Activated CD4-positive, alpha-beta T cell treated with anti-CD3 and anti-CD28 coated beads for 36 hours (primary cell): ENCODE measurements around the gene GALNT3. TPM values are rescaled to one million over a fixed set of nuclear protein-coding genes. Genes with fewer than 3 reads are reported as not detected.

Experiments
- ATAC-seq: fragments of 200-7000 bp; cut with Tn5 transposase; one replicate; pipeline ENCODE4 v1.10.0; 2021; ENCODE audit warnings: mild to moderate bottlenecking, moderate library complexity
- CTCF ChIA-PET: fragments of 350-600 bp; sonication (Branson Sonifier 250); formaldehyde crosslinking; loops from one replicate; lab custom pipeline; 2021; ENCODE audit warnings: antibody characterized with exemption; lab: Charles Lee
- POLR2A ChIA-PET: fragments of 350-600 bp; sonication (Branson Sonifier 250); formaldehyde crosslinking; loops from one replicate; lab custom pipeline; 2021; ENCODE audit warnings: antibody characterized with exemption, inconsistent platforms; lab: Charles Lee
- DNase-seq: peaks from one replicate; pipeline ENCODE4 v3.0.0-alpha.2; 2020
- H3K27ac Mint-ChIP-seq: one replicate; pipeline ENCODE4 v1.8.0; 2021; ENCODE audit warnings: mixed read lengths
- H3K27me3 Mint-ChIP-seq: one replicate; pipeline ENCODE4 v1.8.0; 2021; ENCODE audit warnings: mixed read lengths
- H3K36me3 Mint-ChIP-seq: one replicate; pipeline ENCODE4 v1.8.0; 2021; ENCODE audit warnings: low read depth, mixed read lengths
- H3K4me1 Mint-ChIP-seq: one replicate; pipeline ENCODE4 v1.8.0; 2021; ENCODE audit warnings: mixed read lengths
- H3K4me3 Mint-ChIP-seq: one replicate; pipeline ENCODE4 v1.8.0; 2021; ENCODE audit warnings: mild to moderate bottlenecking, moderate library complexity, mixed read lengths
- H3K9me3 Mint-ChIP-seq: one replicate; pipeline ENCODE4 v1.8.0; 2021; ENCODE audit warnings: low read depth, mixed read lengths
- intact Hi-C, 2 experiments: fragments of 100-400 bp; cut with DNase I in 1 of 2; cut with micrococcal nuclease in 1 of 2; formaldehyde crosslinking; loops; one replicate each; pipeline versions ENCODE4 v1.14.2 to v1.15.1; 2022 to 2024; cut with DNase I, micrococcal nuclease
- total RNA-seq, 2 experiments: library from RNA; stranded (reverse); gene quantifications; one replicate each; pipeline ENCODE4 v1.2.3, GENCODE V29; 2021

Gene GALNT3
- 1 to 10 TPM; 3.0 to 5.5 TPM for total RNA-seq

DNA sequence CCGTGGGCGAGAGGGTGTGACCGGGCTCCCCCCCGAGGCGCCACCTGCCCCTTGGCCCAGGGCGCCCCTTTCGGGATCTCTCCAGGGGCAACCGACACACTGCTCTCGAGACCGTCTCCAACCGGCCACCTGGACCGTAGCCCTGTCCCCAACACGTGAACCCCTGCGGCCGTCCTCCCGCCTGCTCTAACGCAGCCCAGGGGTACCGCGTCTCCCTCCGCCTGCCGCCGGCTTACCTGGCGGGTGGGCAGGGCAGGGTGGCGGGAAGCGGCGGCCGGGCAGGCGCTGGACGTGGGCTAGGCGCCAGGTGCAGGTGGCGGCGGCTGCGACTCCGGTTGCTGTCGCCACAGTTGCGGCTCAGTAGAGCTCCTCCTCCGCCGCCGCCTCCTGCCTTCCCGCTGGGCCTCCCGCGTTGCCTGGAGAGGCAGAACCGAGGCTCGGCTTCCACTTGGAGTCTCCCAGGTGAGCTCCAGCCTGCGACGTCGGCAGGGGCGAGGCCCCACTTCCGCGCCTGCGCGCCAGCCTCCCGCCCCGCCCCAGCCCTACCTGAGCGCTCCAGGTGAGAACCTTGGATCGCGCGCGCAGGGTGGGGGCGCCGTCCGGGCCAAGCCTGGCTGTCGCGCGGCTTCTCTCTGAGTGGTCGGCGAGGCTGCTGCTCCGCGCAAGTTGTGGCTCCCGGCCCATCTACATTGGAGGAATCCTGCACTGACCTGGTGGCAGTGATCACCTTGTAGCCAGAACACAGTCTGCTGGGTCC, at the start of gene GALNT3:
GALNT3 (minus strand) TSS at position 469 of the 757 bp plus-strand sequence. CDS start 23,547 bp downstream, outside the sequence.
- peaks cover 3% of the 10 kb centered on the region for H3K36me3 Mint-ChIP-seq
- ATAC-seq (peak; percentile 33), DNase-seq (peak; percentile 47)
- peaks cover 28% of the 10 kb centered on the region for H3K27me3 Mint-ChIP-seq
- ChIA-PET POLR2A (no interaction called here), CTCF (interaction anchor here (0.7 to 1.3 kb wide), 3 partner anchors 9 to 160 kb away, joined by 3 to 6 read pairs (median 4); partner anchors contain the start of gene TTC21B)
- H3K9me3 Mint-ChIP-seq: no peaks in the 10 kb centered on the region
- intact Hi-C loops: loop anchor here (1.0 to 2.0 kb wide), 3 partner anchors 83 to 159 kb away; partner anchors contain the start of gene TTC21B (in 1 of the 2)
- peaks cover 15% of the 10 kb centered on the region for H3K4me1 Mint-ChIP-seq
- H3K27ac Mint-ChIP-seq: peak within 1 kb of the TSS; percentile 91
- peak within 1 kb of the TSS; percentile 83 for H3K4me3 Mint-ChIP-seq

DNA sequence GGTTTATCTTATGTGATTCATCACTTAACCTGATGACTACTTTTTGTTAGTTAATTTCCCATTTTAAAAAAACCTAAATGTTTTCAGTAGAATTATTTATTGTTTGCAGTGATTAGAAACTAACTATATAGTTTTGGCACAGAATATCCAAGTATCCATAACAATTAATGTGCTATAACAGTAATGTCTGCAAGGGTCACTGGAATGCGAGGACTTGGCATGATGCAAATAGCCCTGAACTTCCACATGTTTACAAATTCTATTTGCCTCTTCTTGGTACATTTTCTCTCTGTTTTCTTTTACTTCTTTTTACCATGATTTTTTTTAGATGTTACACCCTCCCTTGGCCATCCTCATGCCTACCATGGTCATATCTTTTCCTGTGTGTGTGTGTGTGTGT, 49.3 kb upstream of the GALNT3 start:
- no peak for ATAC-seq
- no peak overlapping the region for H3K4me3 Mint-ChIP-seq
- ChIA-PET POLR2A (no interaction called here), CTCF (no interaction called here)
- no peaks in the 10 kb centered on the region for H3K4me1 Mint-ChIP-seq
- intact Hi-C loops: no loop called here
- H3K27ac Mint-ChIP-seq: no peak overlapping the region
- no peaks in the 10 kb centered on the region for H3K9me3 Mint-ChIP-seq
- H3K36me3 Mint-ChIP-seq: no peaks in the 10 kb centered on the region
- H3K27me3 Mint-ChIP-seq: no peaks in the 10 kb centered on the region
- DNase-seq: no peak

DNA sequence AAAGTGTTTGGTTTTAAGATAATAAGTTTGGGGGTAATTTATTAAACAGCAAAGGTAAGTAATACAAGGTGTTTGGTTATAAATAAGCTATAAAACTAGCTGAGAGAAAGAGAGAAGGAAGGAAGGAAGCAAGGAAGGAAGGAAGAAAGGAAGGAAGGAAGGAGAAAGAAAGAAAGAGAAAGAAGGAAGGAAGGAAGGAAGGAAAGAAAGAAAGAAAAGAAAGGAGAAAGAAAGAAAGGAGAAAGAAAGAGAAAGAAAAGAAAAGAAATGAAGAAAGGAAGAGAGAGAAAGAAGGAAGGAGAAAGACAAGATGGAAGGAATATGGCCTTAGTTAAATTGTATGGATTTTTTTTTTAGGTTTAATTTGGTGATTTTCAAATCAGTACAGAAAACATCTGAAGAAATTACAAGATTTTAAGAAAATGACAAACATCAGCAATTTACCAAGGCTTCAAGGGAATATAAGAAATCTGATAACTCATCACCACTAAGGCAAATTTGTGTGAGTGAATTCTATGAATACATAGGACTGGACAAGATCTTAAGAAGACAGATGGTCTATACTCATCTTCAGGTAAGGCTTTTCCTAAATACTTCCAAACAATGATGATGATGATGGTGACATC, 46.4 kb upstream of the GALNT3 start:
- ChIA-PET POLR2A (no interaction called here), CTCF (interaction anchor here (0.6 to 0.7 kb wide), 2 partner anchors 208 to 252 kb away, joined by 4 read pairs; no protein-coding TSS in a partner anchor)
- no peak overlapping the region for H3K4me3 Mint-ChIP-seq
- DNase-seq (no peak), ATAC-seq (no peak)
- H3K4me1 Mint-ChIP-seq: no peaks in the 10 kb centered on the region
- no peaks in the 10 kb centered on the region for H3K36me3 Mint-ChIP-seq
- H3K27me3 Mint-ChIP-seq: no peaks in the 10 kb centered on the region
- no peaks in the 10 kb centered on the region for H3K9me3 Mint-ChIP-seq
- no peak overlapping the region for H3K27ac Mint-ChIP-seq
- intact Hi-C loops: no loop called here

DNA sequence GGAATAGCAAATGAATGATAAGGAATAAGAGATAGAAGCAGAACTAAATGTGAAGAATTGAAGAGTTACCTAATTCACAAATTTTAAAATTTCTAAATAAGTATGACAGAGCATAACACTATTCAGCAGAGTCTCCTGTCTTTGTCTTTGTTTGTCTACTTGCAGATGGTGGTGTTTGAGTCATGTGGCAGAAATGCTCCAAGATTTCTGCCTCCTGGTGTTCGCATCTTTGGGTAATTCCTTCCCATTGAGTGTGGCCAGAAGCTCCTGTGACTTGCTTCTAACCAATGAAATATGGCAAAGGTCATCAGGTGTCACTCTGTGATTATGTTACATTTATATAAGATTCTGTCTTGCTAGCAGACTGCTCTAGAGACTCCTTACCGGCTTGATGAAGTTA, 45.6 kb upstream of the GALNT3 start:
- H3K27ac Mint-ChIP-seq: no peak overlapping the region
- intact Hi-C loops: no loop called here

DNA sequence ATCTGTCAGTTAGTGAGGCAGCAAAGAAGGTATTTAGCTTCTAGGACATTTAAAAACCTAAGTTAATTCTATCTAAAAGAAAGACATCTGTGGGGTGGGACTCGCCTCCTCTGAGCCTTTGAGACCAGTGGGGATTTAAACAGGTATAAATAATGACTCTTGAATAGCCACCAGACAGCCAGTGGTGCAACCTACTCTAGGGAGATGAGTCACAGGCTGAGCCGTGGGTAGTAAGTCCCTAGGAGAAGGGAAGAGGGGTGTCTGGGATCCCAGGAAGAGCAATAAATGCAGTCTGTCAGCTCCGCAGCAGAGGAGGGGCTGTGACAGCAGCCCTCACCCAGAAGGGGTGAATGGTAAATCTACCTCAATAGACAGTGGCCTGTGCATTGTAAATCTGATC, 43.1 kb upstream of the GALNT3 start:
- ChIA-PET CTCF (no interaction called here), POLR2A (no interaction called here)
- H3K36me3 Mint-ChIP-seq: no peaks in the 10 kb centered on the region
- DNase-seq: no peak
- no peaks in the 10 kb centered on the region for H3K9me3 Mint-ChIP-seq
- intact Hi-C loops: no loop called here
- H3K4me1 Mint-ChIP-seq: no peaks in the 10 kb centered on the region
- no peaks in the 10 kb centered on the region for H3K27me3 Mint-ChIP-seq
- H3K4me3 Mint-ChIP-seq: no peak overlapping the region
- no peak overlapping the region for H3K27ac Mint-ChIP-seq
- ATAC-seq: no peak

More for the DNA sequence above, 45.6 kb upstream of the GALNT3 start:
- ChIA-PET POLR2A (no interaction called here), CTCF (interaction anchor here (0.6 kb wide), 1 partner anchor 251 kb away, joined by 4 read pairs; no protein-coding TSS in a partner anchor)
- Mint-ChIP-seq H3K9me3 (no peaks in the 10 kb centered on the region), H3K4me1 (no peaks in the 10 kb centered on the region), H3K27me3 (no peaks in the 10 kb centered on the region), H3K4me3 (no peak overlapping the region), H3K36me3 (no peaks in the 10 kb centered on the region)
- no peak for ATAC-seq
- no peak for DNase-seq

DNA sequence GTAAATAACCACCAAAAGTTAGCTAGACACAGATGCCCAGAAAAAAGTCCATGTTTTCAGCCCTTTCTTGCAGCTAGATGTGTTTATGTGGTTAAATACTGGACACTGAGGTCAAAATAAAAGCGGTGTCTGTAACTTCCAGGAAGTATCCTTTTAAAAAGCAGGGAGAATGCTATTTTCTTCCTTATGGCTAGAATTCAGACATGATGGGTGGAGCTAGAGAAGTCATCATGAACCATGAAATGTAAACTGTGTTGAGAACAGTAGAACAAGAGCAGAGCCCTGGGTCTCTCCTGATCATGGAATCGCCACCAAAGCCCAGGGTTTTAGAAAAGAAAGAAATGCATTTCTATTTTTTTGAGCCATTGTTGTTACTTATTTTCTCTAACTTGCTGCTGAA, 41.3 kb upstream of the GALNT3 start:
- H3K27me3 Mint-ChIP-seq: no peaks in the 10 kb centered on the region
- no peaks in the 10 kb centered on the region for H3K36me3 Mint-ChIP-seq
- POLR2A ChIA-PET: no interaction called here

DNA sequence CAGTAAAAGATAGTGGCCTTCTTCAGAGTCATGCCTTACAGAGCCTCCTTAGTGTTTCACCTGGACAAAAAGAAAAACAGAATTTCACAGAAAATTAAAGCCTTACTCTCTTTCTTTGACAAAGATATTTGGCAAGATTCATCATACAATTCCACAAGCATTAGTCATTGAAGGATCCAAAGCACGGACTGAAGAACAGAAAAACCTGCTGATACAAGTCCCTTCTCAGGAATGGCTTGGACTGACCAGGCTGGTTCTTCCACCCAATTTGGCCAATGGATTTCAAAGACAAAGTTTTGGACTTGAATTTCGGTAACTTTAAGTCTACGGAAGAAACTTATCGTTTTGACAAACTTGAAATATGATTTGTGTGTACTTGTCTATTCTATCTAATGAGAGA, 39.1 kb upstream of the GALNT3 start:
- no peak for ATAC-seq
- POLR2A ChIA-PET: no interaction called here
- no peaks in the 10 kb centered on the region for H3K9me3 Mint-ChIP-seq
- no peaks in the 10 kb centered on the region for H3K4me1 Mint-ChIP-seq
- no peaks in the 10 kb centered on the region for H3K27me3 Mint-ChIP-seq
- DNase-seq: no peak
- no peaks in the 10 kb centered on the region for H3K36me3 Mint-ChIP-seq
- intact Hi-C loops: no loop called here
- H3K4me3 Mint-ChIP-seq: no peak overlapping the region
- no peak overlapping the region for H3K27ac Mint-ChIP-seq
- CTCF ChIA-PET: no interaction called here

More for the DNA sequence above, 41.3 kb upstream of the GALNT3 start:
- no peaks in the 10 kb centered on the region for H3K4me1 Mint-ChIP-seq
- intact Hi-C loops: no loop called here
- CTCF ChIA-PET: interaction anchor here (0.6 to 1.8 kb wide), 2 partner anchors 39 to 189 kb away, joined by 3 to 9 read pairs; no protein-coding TSS in a partner anchor
- DNase-seq (no peak), ATAC-seq (no peak)
- no peak overlapping the region for H3K27ac Mint-ChIP-seq
- no peak overlapping the region for H3K4me3 Mint-ChIP-seq
- H3K9me3 Mint-ChIP-seq: no peaks in the 10 kb centered on the region

DNA sequence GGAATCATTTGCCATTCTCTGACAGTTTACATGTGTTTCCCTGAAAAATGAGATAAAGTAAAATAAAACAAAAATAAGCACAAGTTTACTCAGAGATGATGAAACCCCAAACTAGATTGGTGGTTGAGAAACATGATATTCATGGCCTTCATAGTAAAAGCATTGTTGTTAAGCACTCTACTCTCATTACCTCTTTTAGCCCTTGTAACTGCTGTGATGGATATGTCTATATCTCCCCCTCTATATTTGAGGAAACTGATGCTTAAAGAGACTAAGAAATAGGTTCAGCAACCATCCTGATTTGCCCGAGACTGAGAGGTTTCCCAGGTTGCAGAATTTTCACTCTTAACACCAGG, 33.9 kb upstream of the GALNT3 start:
- H3K27ac Mint-ChIP-seq: no peak overlapping the region
- no peak overlapping the region for H3K4me3 Mint-ChIP-seq
- CTCF ChIA-PET: no interaction called here
- POLR2A ChIA-PET: no interaction called here
- no peak for DNase-seq
- peaks cover 12% of the 10 kb centered on the region for H3K27me3 Mint-ChIP-seq
- intact Hi-C loops: no loop called here
- H3K9me3 Mint-ChIP-seq: no peaks in the 10 kb centered on the region
- ATAC-seq: no peak
- H3K36me3 Mint-ChIP-seq: no peaks in the 10 kb centered on the region
- no peaks in the 10 kb centered on the region for H3K4me1 Mint-ChIP-seq

DNA sequence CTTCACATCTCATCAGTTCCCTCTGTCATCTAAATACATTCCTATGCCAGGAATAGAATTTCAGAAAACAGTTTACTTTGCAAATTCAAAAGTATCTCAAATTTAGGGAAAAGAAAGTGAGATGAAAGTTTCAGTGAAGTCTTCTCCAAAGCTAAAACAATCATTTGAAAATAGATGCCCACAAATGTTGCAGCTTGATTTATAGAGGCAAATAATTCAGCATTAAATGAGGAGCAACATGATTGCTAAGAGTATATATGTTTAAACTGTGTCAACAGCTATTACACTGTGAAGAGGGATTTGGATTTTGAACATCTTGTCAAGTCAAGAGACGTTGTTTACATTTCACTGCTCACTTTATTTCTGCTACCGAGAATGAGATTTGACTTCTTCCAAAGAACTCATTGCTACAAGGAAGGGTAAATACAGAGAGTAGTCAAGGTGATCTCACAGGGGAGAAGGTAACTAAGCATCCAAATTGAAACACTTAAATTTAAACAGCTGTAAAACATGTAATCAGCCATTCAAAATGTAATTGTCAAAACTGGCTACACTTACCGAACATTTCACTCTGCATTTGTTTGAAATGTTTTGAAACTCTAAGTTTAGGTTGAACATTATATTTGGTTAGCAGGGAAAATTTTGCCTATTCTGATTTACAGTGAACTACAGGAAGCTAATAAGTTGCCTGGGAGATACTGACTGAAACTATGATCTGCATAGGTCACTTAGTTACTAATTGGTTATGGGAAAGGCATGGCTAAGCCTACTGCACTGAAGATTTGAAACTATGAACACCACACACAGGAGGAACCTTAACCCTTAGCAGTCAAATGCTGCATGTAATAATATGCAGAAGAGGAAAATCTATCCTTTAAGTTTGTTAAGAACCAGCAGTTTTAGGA, 33.2 kb upstream of the GALNT3 start:
- ChIA-PET POLR2A (no interaction called here), CTCF (no interaction called here)
- Mint-ChIP-seq H3K36me3 (no peaks in the 10 kb centered on the region), H3K4me1 (no peaks in the 10 kb centered on the region), H3K27me3 (peaks cover 13% of the 10 kb centered on the region), H3K27ac (no peak overlapping the region), H3K4me3 (no peak overlapping the region), H3K9me3 (no peaks in the 10 kb centered on the region)
- intact Hi-C loops: no loop called here
- no peak for DNase-seq
- no peak for ATAC-seq

DNA sequence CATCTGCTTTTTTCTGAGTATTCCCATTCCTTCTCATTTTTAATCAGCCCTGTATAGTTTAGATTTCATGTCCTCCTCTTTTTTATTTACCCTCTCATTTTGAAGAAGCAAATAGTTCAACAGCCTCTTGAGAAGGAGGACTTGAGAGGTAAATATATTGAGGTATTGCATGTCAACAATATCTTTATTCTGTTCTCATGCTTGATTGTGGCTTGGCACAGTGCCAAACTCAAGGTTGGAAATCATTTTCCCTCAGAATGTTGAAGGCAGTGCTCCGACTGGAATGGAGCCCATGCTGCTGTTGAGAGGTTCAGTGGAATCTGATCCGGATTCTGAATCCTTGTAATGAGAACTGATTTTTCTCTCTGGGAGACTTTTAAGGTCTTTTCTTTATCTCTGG, 31.0 kb upstream of the GALNT3 start:
- POLR2A ChIA-PET: no interaction called here
- CTCF ChIA-PET: no interaction called here
- ATAC-seq (no peak), DNase-seq (no peak)
- no peaks in the 10 kb centered on the region for H3K36me3 Mint-ChIP-seq
- H3K4me1 Mint-ChIP-seq: no peaks in the 10 kb centered on the region
- H3K27me3 Mint-ChIP-seq: peaks cover 15% of the 10 kb centered on the region
- no peaks in the 10 kb centered on the region for H3K9me3 Mint-ChIP-seq
- H3K27ac Mint-ChIP-seq: no peak overlapping the region
- H3K4me3 Mint-ChIP-seq: no peak overlapping the region
- intact Hi-C loops: no loop called here

DNA sequence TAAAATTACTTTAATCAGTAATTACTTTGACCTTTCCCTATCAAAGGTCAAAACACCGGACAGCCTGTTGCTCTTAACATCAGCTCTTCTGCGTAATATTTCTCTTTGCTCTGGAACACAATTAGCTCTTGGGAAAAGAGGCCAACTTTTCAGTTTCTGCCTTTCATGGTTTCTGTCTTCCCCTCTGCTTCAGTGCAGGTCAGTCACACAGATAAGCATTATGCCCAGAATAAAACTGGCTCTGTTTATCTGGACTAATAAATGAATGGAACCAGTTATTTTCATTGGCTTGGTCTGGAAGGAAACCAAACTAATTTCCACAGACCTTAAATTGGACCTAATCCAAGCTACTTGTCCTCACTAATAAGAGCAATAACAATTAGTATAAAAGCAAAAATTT, 26.2 kb upstream of the GALNT3 start:
- ATAC-seq (no peak), DNase-seq (no peak)
- CTCF ChIA-PET: interaction anchor here (0.5 kb wide), 1 partner anchor 31 kb away, joined by 3 read pairs; no protein-coding TSS in a partner anchor
- Mint-ChIP-seq H3K4me1 (no peaks in the 10 kb centered on the region), H3K36me3 (no peaks in the 10 kb centered on the region), H3K27ac (no peak overlapping the region), H3K9me3 (no peaks in the 10 kb centered on the region), H3K4me3 (no peak overlapping the region), H3K27me3 (peaks cover 12% of the 10 kb centered on the region)
- intact Hi-C loops: no loop called here
- POLR2A ChIA-PET: no interaction called here
